H1 (cell line): Measurements from ENCODE around the gene CD44. TPM values are rescaled to one million over a fixed set of nuclear protein-coding genes. Genes with fewer than 3 reads are reported as not detected.

ENCODE experiments used
- CTCF ChIA-PET: fragments of 300-600 bp; sonication (Branson Sonifier 250); formaldehyde crosslinking; loops from one replicate; lab custom pipeline; 2021; ENCODE audit not compliant: partially characterized antibody; lab: Charles Lee
- POLR2A ChIA-PET: fragments of 300-600 bp; sonication (Branson Sonifier 250); formaldehyde crosslinking; loops from one replicate; lab custom pipeline; 2021; ENCODE audit warnings: inconsistent platforms; ENCODE audit not compliant: partially characterized antibody; lab: Charles Lee
- DNase-seq, 2 experiments: peaks; one replicate each; pipeline versions ENCODE4 v3.0.0 to v3.0.0-alpha.2; 2010 to 2022; ENCODE audit warnings: low spot score in 2 of 2, low read depth in 1 of 2, mixed read lengths in 1 of 2
- FAIRE-seq: peaks from 2 replicates; lab custom pipeline; 2011; peaks lifted over from hg19 to GRCh38; lab: Jason Lieb, UNC
- H2AFZ ChIP-seq: 2 replicates; pipeline ENCODE4 v1.8.1; 2012; ENCODE audit warnings: low read length, inconsistent platforms
- H2AK5ac ChIP-seq: 2 replicates; pipeline ENCODE4 v1.6.1; 2013; ENCODE audit warnings: low read depth, low read length
- H2BK120ac ChIP-seq: replicated peaks from 2 replicates; pipeline ENCODE3; 2013; ENCODE audit warnings: low read depth, low read length, inconsistent platforms
- H2BK12ac ChIP-seq: 2 replicates; pipeline ENCODE4 v1.6.1; 2013; ENCODE audit warnings: low read depth, low read length
- H2BK15ac ChIP-seq: 2 replicates; pipeline ENCODE4 v1.6.1; 2013; ENCODE audit warnings: low read length
- H2BK20ac ChIP-seq: 2 replicates; pipeline ENCODE4 v1.6.1; 2013; ENCODE audit warnings: low read length
- H2BK5ac ChIP-seq: 2 replicates; pipeline ENCODE4 v1.6.1; 2013; ENCODE audit warnings: low read depth, low read length
- H3K14ac ChIP-seq: 2 replicates; pipeline ENCODE4 v1.6.1; 2013; ENCODE audit warnings: inconsistent platforms; ENCODE audit not compliant: insufficient read length
- H3K18ac ChIP-seq: 2 replicates; pipeline ENCODE4 v1.6.1; 2013; ENCODE audit warnings: low read length; ENCODE audit errors: extremely low read depth
- H3K23ac ChIP-seq: 2 replicates; pipeline ENCODE4 v1.6.1; 2013; ENCODE audit warnings: inconsistent platforms; ENCODE audit not compliant: insufficient read length
- H3K23me2 ChIP-seq: 2 replicates; pipeline ENCODE4 v1.6.1; 2013; ENCODE audit warnings: low read depth, low read length
- H3K27ac ChIP-seq: 2 replicates; pipeline ENCODE4 v1.6.1; 2011; ENCODE audit warnings: low read depth, low read length, inconsistent platforms
- H3K27me3 ChIP-seq, 4 experiments: replicated peaks in 1 of 4; 1 replicate in 1 of 4; 2 replicates in 3 of 4; pipeline versions ENCODE4 v1.6.1 to v1.8.1; 2011 to 2013; ENCODE audit warnings: low read length in 3 of 4, mild to moderate bottlenecking in 3 of 4, inconsistent platforms in 2 of 4, mixed read lengths in 2 of 4, moderate library complexity in 1 of 4; ENCODE audit not compliant: control insufficient read depth in 3 of 4, insufficient read depth in 3 of 4; ENCODE audit errors: extremely low read depth in 1 of 4
- H3K36me3 ChIP-seq, 4 experiments: 2 replicates each; pipeline versions ENCODE4 v1.6.1 to v1.8.1; 2011 to 2013; ENCODE audit warnings: mild to moderate bottlenecking in 4 of 4, low read length in 3 of 4, moderate library complexity in 2 of 4, control low read depth in 1 of 4, inconsistent platforms in 1 of 4; ENCODE audit not compliant: insufficient read depth in 4 of 4, control insufficient read depth in 2 of 4
- H3K4ac ChIP-seq: replicated peaks from 2 replicates; pipeline ENCODE3; 2013; ENCODE audit warnings: low read length, low read depth, mixed read lengths, inconsistent platforms; ENCODE audit not compliant: insufficient read length
- H3K4me1 ChIP-seq, 4 experiments: replicated peaks in 1 of 4; 1 replicate in 1 of 4; 2 replicates in 3 of 4; pipeline versions ENCODE4 v1.6.1 to v1.8.1; 2011 to 2013; ENCODE audit warnings: low read length in 3 of 4, inconsistent platforms in 2 of 4, mixed read lengths in 1 of 4; ENCODE audit not compliant: insufficient read depth in 4 of 4, control insufficient read depth in 3 of 4
- H3K4me2 ChIP-seq, 2 experiments: 2 replicates each; pipeline versions ENCODE4 v1.6.1 to v1.8.1; 2011 to 2013; ENCODE audit warnings: low read depth in 2 of 2, low read length in 2 of 2, control low read depth in 1 of 2, inconsistent platforms in 1 of 2, mild to moderate bottlenecking in 1 of 2; ENCODE audit not compliant: insufficient read depth in 1 of 2
- H3K4me3 ChIP-seq, 4 experiments: fragments of 200-600, 300-600 bp in 1 of 4; sonication (generic), shearing (Covaris generic), sonication (Bioruptor Twin) in 1 of 4; 2 replicates each; pipeline versions ENCODE4 v1.5.1 to v1.8.1; 2011 to 2016; ENCODE audit warnings: low read length in 4 of 4, low read depth in 3 of 4, control low read depth in 2 of 4, inconsistent platforms in 2 of 4, mild to moderate bottlenecking in 2 of 4, mixed read lengths in 1 of 4, moderate library complexity in 1 of 4; ENCODE audit not compliant: insufficient read depth in 2 of 4; ENCODE audit errors: extremely low read depth in 1 of 4
- H3K56ac ChIP-seq: replicated peaks from 2 replicates; pipeline ENCODE3; 2013; ENCODE audit warnings: low read depth, mild to moderate bottlenecking, mixed read lengths, low read length, inconsistent platforms; ENCODE audit not compliant: insufficient read length
- H3K79me1 ChIP-seq: 2 replicates; pipeline ENCODE4 v1.6.1; 2013; ENCODE audit warnings: low read depth, low read length, control low read depth
- H3K79me2 ChIP-seq, 2 experiments: 2 replicates each; pipeline versions ENCODE4 v1.6.1 to v1.8.1; 2012 to 2013; ENCODE audit warnings: low read length in 2 of 2, mild to moderate bottlenecking in 2 of 2, inconsistent platforms in 1 of 2; ENCODE audit not compliant: insufficient read depth in 2 of 2, control insufficient read depth in 1 of 2
- H3K9ac ChIP-seq, 4 experiments: replicated peaks in 1 of 4; 1 replicate in 1 of 4; 2 replicates in 3 of 4; pipeline versions ENCODE4 v1.6.1 to v1.8.1; 2011 to 2013; ENCODE audit warnings: low read depth in 3 of 4, low read length in 3 of 4, control low read depth in 2 of 4, mild to moderate bottlenecking in 2 of 4, moderate library complexity in 2 of 4, inconsistent platforms in 1 of 4; ENCODE audit errors: extremely low read depth in 1 of 4
- H3K9me3 ChIP-seq, 2 experiments: 2 replicates each; pipeline versions ENCODE4 v1.6.1 to v1.8.1; 2012 to 2013; ENCODE audit warnings: mild to moderate bottlenecking in 2 of 2, moderate library complexity in 2 of 2, control low read depth in 1 of 2, inconsistent platforms in 1 of 2, low read depth in 1 of 2, low read length in 1 of 2, mixed read lengths in 1 of 2; ENCODE audit not compliant: insufficient read depth in 2 of 2
- H4K20me1 ChIP-seq, 2 experiments: replicated peaks in 1 of 2; 2 replicates each; pipeline versions ENCODE3 to v1.8.1; 2011 to 2013; ENCODE audit warnings: inconsistent platforms in 2 of 2, low read length in 2 of 2, mild to moderate bottlenecking in 1 of 2; ENCODE audit not compliant: insufficient read depth in 2 of 2, control insufficient read depth in 1 of 2
- H4K5ac ChIP-seq: 2 replicates; pipeline ENCODE4 v1.6.1; 2013; ENCODE audit warnings: low read length, low read depth, mixed read lengths, inconsistent platforms; ENCODE audit not compliant: insufficient read length
- H4K8ac ChIP-seq: 2 replicates; pipeline ENCODE4 v1.8.0; 2013; ENCODE audit warnings: mild to moderate bottlenecking, moderate library complexity, low read length, inconsistent platforms; ENCODE audit not compliant: insufficient read depth; ENCODE audit errors: extremely low read depth
- H4K91ac ChIP-seq: replicated peaks from 2 replicates; pipeline ENCODE3; 2013; ENCODE audit warnings: low read length, mixed read lengths, inconsistent platforms; ENCODE audit not compliant: insufficient read length
- CREB1 ChIP-seq: IDR thresholded peaks from 2 replicates; pipeline ENCODE4 v1.6.1; 2012; ENCODE audit warnings: inconsistent platforms
- E2F6 ChIP-seq: IDR thresholded peaks from 2 replicates; pipeline ENCODE4 v1.6.1; 2012; ENCODE audit warnings: inconsistent platforms
- EZH2 ChIP-seq: fragments of 200-600 bp; sonication (generic); IDR thresholded peaks from 2 replicates; pipeline ENCODE4 v1.7.1; 2012; ENCODE audit warnings: low read depth, mild to moderate bottlenecking, moderate library complexity, low read length, inconsistent platforms; ENCODE audit not compliant: severe bottlenecking
- JUND ChIP-seq: IDR thresholded peaks from 2 replicates; pipeline ENCODE4 v1.6.1; 2011; ENCODE audit warnings: mild to moderate bottlenecking, improper control_type of control experiment, low read length
- KDM1A ChIP-seq: fragments of 200-600, 300-600 bp; sonication (generic); IDR thresholded peaks from 2 replicates; pipeline ENCODE4 v1.7.1; 2016; ENCODE audit warnings: mild to moderate bottlenecking, low read length, borderline replicate concordance
- NRF1 ChIP-seq: IDR thresholded peaks from 2 replicates; pipeline ENCODE4 v1.6.1; 2011; ENCODE audit warnings: mild to moderate bottlenecking, low read depth, low read length, improper control_type of control experiment
- RAD21 ChIP-seq, 2 experiments: IDR thresholded peaks in 1 of 2; conservative IDR thresholded peaks in 1 of 2; 2 replicates each; pipeline ENCODE4 v1.6.1; 2011; ENCODE audit warnings: low read depth in 2 of 2, low read length in 2 of 2, improper control_type of control experiment in 1 of 2, inconsistent platforms in 1 of 2, mild to moderate bottlenecking in 1 of 2, moderate library complexity in 1 of 2
- RFX5 ChIP-seq: IDR thresholded peaks from 2 replicates; pipeline ENCODE4 v1.6.1; 2011; ENCODE audit warnings: low read depth, low read length, improper control_type of control experiment, borderline replicate concordance
- TAF7 ChIP-seq: optimal IDR thresholded peaks from 2 replicates; pipeline ENCODE3; 2011; ENCODE audit warnings: low read depth, mild to moderate bottlenecking, inconsistent platforms, low read length, moderate library complexity, borderline replicate concordance
- TBP ChIP-seq: IDR thresholded peaks from 2 replicates; pipeline ENCODE4 v1.6.1; 2011; ENCODE audit warnings: low read depth, low read length, improper control_type of control experiment
- WGBS, 2 experiments: shearing (Covaris generic) in 1 of 2; methylation state at CpG; one replicate each; pipeline versions ENCODE4 v1.1.6 to v1.1.7; 2013 to 2015; ENCODE audit warnings: low lambda C conversion rate in 2 of 2, mixed read lengths in 2 of 2, inconsistent platforms in 1 of 2, low coverage in 1 of 2, missing lambda C conversion rate in 1 of 2; ENCODE audit not compliant: insufficient replicate concordance in 2 of 2, insufficient coverage in 1 of 2, insufficient read length in 1 of 2; ENCODE audit errors: extremely low coverage in 1 of 2, missing lambda C conversion rate in 1 of 2; 5-methylcytosine and 5-hydroxymethylcytosine counted together
- polyA plus RNA-seq, 7 experiments: library from polyadenylated mRNA; depleted of rRNA in 3 of 7; stranded (reverse) in 5 of 7; unstranded in 2 of 7; fragments of >200 nt in 5 of 7; fragments of 200-250 nt in 2 of 7; gene quantifications; 1 replicate in 5 of 7; 2 replicates in 1 of 7; 4 replicates in 1 of 7; pipeline versions ENCODE4 v1.2.1 to v1.2.3, GENCODE V29; 2011 to 2013; ENCODE audit warnings: missing spikeins in 2 of 7, mixed read lengths in 2 of 7
- total RNA-seq: library from RNA; stranded (reverse); fragmentation: NEBNext Ultra II Directional; extraction: Animal tissue kit (Norgen Biotek cat#: 25700); gene quantifications from 2 replicates; pipeline ENCODE4 v1.2.1, GENCODE V29; 2021

Gene CD44
- total and polyA plus RNA-seq, 2 of the 8 experiments (the other 6 are each of a cell fraction or from before 2014, with no cell fraction given): 11.8 to 13.7 TPM

- H4K5ac ChIP-seq: no peak overlapping the region
- no peak for DNase-seq
- H3K4me1 ChIP-seq: peaks cover 0 to 2% (median 2%) of the 10 kb centered on the region in 4 experiments; a peak in 4 of 7 replicates
- ChIA-PET CTCF (interaction anchor here (0.6 to 1.5 kb wide), 5 partner anchors 12 to 310 kb away, joined by 3 to 5 read pairs (median 3); no protein-coding TSS in a partner anchor), POLR2A (no interaction called here)
- no peak overlapping the region for H3K56ac ChIP-seq
- no peak overlapping the region for H3K23ac ChIP-seq
- H3K18ac ChIP-seq: no peak overlapping the region
- no peaks in the 10 kb centered on the region for H3K23me2 ChIP-seq
- H3K14ac ChIP-seq: no peak overlapping the region
- H3K4me3 ChIP-seq: no peak overlapping the region
- no peak overlapping the region for H2AK5ac ChIP-seq
- no peak for TF ChIP-seq RFX5
- no peak for TF ChIP-seq TAF7
- TF ChIP-seq KDM1A: no peak
- TF ChIP-seq EZH2: no peak
- TF ChIP-seq RAD21 (IDR thresholded peaks at IDR 0.05 in 1 of 2, conservative IDR thresholded peaks at IDR 0.05 in 1 of 2; ENCODE audit: low read depth in 2 of 2, low read length in 2 of 2): no peak
- TF ChIP-seq E2F6: no peak
- TF ChIP-seq NRF1: no peak
- no peak for TF ChIP-seq TBP
- TF ChIP-seq JUND: no peak
- TF ChIP-seq CREB1: no peak
- H3K79me1 ChIP-seq: no peaks in the 10 kb centered on the region
- H2BK20ac ChIP-seq: no peak overlapping the region
- no peak overlapping the region for H2BK5ac ChIP-seq
- H3K9ac ChIP-seq: no peak overlapping the region
- no peak for FAIRE-seq
- H3K36me3 ChIP-seq: no peaks in the 10 kb centered on the region
- H2BK15ac ChIP-seq: no peak overlapping the region
- H3K79me2 ChIP-seq: no peaks in the 10 kb centered on the region
- H4K20me1 ChIP-seq: no peaks in the 10 kb centered on the region
- H3K9me3 ChIP-seq: no peaks in the 10 kb centered on the region
- H3K27ac ChIP-seq: no peak overlapping the region
- H4K91ac ChIP-seq: peak overlapping the region; percentile 51
- 92% methylated on average over 5 of the region's 5 CpGs; no CpG with 5 or more reads in 1 of the 2 experiments for WGBS, 2 experiments
- H2BK120ac ChIP-seq: no peak overlapping the region
- no peak overlapping the region for H2BK12ac ChIP-seq
- no peak overlapping the region for H3K4ac ChIP-seq
- H3K4me2 ChIP-seq: no peak overlapping the region
- no peak overlapping the region for H2AFZ ChIP-seq
- H4K8ac ChIP-seq: no peak overlapping the region
- no peaks in the 10 kb centered on the region; a peak in 2 of 7 replicates for H3K27me3 ChIP-seq
Measured at GRCh38 chr11:35236667-35237003, 97.7 kb downstream of the CD44 start.
